NCI-H2227 treated with DMSO at 0.1 percent for 48 hours (cell line): ENCODE results near the gene NKPD1.
"Not testable (repeated sequence)": the region's sequence is repeated elsewhere in the genome, so short reads cannot be mapped to it uniquely, and the experiment has no call there.

Experiments
- DNase-seq: peaks from one replicate; lab custom pipeline; 2025; lab: John Stamatoyannopoulos, UW

Gene NKPD1

DNA sequence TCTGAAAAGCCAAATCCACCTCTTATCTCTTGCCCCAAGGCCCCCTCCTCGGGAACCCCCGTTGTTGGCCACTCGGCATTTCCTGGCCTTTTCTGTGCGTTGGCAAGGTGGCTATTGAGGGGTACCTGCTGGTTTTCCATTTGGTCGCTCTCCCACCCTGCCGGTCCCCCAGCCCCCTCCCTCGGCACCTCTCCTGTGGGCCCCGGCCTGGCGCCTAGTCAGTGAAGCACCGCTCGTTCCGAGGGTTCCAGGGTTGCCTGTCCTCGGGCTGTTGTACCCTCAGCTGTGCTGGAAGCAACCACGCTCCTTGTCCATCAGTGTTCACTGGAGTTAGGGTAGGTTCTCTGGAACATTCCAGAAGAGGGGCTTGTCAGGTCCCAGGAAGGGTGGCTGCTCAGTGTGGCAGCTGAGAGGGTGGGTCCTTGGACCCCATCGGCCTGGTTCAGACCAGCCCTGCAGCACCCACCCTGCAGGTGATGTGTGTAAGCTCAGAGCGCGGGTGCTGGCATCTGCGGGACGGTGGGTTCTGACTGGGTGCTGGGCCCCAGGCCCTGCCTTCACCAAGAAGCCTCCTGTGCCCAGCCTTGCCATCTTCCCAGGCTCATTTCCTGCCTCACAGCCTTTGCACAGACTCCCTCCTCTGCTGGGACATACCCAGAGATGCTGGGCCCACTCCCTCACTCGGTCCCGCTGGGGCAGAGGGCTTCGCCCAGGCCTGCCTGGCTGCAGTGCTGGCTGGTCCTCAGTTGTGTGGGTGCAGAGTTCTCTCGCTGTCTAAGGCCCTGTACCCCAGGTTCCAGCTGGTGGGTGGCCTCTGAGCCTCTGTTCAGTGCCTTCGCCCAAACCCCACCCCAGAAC is 21.3 kb downstream of the NKPD1 start:
- DNase-seq: no peak

DNA sequence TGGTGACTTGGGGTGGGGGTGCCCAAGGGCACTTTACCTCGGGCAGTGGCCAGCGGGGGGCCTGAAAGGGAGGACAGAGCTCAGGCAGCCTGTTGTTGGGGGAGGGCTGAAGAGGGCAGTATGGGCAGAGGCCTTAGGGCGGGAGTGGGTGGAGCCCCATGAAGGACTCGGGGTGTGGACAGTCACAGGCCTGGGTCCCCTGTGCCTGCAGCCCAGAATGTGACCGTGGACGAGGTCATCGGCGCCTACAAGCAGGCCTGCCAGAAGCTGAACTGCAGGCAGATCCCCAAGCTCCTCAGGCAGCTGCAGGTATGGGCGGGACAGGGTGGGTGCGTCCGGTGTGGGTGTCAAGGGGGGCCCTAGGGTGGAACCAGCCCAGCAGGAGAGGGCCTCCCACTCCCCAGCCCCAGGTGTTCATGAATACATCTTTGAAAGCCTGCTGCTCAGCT is 22.5 kb downstream of the NKPD1 start:
- DNase-seq: no peak

DNA sequence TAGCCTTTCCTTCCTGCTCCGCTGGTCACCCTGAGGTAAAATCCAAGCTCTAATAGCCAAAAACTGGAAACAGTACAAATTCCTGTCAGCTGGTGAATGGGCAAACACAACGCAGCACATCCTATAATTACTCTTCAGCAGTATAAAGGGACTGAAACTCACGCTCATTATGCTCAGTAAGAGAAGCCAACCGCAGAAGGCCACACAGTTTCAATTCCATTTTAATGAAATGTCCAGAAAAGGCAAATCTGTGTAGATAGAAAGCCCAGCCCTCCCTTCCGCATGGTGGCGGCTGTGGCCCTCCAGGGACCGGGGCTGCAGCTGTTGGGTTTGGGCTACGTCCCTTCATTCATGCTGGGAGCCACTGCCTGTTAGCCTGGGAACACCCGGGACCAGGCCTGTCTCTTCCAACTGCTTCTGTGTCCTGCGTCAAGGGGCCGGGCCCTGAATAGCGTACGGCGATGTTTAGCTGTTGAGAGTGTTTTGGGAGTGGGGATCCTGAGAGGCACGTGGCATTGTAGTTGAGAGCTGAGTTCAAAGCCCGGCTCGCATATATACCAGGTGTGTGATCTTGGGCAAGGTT is 23.5 kb downstream of the NKPD1 start:
- DNase-seq: peak; percentile 45

DNA sequence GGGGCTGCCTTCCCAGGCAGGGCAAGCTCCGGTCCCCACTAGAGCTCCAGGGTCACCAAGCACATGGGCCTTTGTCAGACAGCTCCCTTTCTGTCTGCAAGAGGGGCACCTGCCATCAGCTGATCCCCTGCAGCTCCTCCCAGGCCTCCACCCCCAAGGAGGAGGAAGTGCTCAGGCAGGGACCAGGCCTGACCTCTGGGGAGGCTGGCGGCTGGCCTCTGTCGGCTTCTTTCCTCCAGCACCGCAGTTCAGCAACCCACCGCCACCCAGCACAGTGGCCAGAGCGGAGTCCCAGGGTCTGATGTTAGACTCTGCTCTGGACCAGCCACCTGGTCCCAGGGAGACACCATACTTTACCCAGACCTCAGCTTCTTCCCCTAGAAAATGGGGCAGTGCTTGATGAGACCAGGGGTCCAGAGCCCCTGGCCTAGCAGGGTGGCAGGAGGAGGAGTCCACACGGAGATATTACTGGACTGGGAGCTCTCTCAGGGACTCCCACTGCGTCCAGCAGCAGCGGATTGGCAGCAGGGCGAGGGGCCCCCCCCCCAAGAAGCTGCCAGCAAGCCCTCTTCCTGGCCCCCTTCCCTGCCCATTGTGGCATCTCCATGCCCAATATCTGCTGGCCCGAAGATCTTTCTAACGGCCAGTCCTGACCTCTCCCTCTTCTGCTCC is 24.1 kb downstream of the NKPD1 start:
- no peak for DNase-seq

DNA sequence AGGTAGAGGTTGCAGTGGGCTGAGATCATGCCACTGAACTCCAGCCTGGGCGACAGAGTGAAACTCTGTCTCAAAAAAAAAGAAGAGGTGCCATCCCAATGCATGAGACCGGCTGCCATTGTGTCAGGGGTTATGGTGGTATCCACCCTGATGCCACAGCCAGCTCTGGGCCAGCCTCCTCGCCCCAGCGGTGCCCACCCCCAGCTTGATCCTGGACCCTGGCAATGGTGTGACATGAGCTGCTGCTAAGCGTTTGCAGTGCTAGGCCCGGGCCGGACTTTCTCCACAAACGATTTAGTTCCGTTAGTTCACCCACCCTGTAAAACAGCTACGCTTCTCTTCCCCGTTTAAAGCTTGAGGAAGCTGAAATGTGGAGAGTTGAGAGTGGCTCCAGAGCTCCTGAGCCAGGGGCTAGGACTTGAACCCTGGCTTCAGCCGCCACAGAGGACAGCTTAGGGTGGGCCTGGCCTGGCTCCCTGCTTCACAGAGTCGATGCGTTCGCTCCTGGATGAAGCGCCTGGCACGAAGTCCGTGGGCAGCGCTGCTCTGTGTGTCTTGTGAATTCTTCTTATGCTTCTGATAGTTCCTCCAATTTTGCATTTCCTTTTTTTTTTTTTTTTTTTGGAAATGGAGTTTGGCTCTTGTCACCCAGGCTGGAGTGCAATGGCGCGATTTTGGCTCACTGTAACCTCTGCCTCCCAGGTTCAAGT is 25.5 kb downstream of the NKPD1 start:
- DNase-seq: no peak

DNA sequence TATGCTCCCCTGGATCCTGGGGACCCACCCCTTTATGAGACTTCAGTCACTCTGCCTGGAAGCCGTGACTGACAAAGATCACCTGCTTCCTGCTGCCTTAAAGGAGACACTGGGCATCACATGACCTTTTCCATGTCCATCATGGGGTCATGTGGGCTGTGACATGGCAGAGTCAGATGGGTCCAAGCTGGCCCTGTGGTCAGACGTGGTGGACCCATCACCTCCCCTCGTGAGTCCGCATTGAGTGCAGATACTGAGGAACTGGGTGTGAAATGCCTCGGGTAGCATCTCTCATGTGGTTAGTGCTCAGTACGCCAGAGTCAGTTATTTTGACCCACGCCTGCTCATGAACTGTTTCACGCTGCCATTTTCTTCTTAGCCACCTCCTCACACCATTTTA is 27.1 kb downstream of the NKPD1 start:
- DNase-seq: no peak

DNA sequence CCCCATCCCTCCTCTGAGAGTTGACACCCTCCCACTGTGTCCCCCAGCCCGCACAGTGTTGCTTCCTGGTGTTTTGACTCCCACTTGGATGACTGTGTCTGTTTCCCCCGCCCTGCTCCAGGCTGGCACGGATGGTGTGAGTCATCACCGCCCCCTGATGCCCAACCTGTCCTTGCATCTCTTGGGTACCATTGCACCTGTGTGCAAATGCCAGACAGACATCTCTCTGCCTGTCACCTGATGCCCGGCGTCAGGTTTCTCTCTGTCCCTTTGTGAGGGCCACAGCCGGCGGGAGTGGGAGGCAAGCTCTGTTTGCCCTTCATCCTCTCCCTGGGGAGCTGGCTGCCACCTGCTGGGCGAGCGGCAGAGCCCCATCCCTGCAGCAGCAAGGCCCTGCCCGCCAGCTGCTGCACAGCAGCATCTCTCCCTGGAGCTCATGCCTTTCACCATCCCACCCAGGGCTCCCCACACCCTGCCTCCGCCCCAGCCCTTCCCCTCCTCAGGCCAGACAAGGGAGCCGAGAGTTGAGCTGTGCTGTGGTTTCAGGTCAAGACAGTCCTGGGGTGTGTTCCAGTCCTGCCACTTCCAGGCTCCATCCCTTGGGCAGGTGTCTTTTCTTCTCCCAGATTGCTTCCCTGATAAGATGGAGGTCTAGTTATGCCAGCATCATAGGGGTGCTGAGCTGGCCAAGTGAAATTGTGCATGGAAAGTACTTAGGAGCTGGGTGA is 29.7 kb downstream of the NKPD1 start:
- no peak for DNase-seq

DNA sequence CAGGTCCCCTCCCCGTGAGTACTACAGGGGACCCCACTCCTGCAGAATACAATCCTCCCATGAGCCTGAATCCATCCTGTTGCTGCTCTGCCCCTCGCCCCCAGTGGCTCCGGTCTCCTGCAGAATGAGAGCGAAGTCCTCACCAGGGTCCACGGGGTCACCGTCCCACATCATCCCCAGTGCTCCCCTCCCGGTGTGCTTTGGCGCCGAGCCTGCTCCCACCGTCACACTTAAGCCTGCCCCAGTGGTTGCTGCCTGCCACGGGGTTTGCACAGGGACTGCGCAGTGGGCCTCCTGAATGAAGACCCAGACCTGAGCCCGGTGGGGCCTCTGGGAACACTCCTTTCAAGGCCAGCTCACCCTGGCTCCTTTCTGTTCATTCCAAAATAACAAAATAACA is 30.5 kb downstream of the NKPD1 start:
- no peak for DNase-seq

DNA sequence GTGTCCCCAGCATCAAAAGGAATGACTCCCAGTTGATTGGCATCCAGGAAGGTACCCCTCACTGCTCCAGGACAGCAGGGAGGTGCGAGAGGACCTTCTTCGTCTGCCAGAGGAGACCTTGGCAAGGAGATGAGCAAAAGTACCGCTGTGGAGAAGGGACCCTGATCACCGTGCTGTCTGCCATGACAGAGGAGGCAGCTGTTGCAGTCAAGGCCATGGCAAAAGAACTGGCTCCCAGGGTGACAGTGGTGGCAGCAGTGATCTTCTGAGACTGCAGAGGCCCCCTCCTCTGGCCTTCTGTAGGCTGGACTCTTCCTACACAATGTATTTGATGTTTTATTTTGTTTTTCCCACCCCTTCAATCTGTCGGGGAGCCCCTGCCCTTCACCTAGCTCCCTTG is 32.0 kb downstream of the NKPD1 start:
- no peak for DNase-seq

DNA sequence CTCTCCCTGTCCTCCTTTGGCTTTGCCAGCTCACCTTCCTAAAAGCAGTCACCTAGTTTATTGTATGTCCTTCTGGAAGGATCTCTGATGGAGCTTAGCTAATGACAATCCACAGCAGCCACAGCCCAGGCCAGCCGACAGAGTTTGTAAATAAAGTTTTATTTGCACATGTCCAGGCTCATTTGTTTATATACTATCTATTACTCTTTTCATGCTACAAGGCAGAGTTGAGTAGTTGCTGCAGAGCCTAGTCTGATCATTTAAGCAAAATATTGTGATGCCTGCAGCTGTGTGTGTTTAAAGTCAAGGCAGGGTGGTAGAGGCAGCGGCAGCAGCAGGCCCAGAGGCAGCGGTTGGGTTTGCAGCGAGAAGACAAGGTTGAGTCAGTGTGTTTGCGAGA is 32.6 kb downstream of the NKPD1 start:
- no peak for DNase-seq

DNA sequence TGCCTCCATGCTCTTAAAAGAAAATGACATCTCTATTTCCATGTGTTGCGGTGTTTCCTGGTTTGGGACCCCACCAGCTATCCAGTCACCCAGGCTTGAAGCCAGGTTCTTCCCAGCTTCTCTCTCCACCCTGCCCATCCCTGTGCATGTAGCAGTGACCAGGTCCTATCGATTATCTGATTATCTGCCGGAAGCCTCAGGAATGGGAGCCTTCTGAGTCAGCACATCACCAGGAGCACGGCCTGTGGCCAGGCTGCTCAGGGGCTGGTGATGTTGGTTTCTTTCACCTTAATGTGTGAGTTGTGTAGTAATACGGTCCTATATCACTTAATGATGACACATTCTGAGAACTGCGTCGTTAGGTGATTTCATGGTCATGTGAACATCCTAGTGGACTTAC is 34.1 kb downstream of the NKPD1 start:
- DNase-seq: no peak

DNA sequence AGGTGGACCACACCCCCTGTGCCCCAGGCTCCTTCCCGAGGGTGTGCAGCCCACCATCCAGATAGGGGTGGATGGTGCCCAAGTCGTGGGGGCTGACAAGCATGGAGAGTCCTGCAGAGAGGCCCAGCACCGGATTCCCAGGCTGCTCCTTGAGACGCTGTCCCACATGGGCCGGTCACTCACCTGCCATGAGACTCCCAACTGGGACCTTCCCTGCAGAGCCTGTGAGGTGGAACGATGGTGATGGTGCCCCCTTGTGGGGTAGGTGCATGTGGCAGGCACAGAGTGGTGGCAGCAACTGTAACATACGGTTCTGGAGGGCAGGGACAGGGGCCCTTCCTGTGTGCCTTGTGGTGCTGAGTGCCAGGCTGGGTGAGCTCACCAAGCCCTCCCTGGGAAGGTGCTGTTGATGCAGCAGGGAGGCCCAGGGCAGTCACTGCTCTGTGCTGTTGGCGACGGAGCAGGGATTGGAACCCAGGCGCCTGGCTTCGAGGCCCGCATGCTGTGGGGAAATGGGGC is 34.7 kb downstream of the NKPD1 start:
- no peak for DNase-seq

DNA sequence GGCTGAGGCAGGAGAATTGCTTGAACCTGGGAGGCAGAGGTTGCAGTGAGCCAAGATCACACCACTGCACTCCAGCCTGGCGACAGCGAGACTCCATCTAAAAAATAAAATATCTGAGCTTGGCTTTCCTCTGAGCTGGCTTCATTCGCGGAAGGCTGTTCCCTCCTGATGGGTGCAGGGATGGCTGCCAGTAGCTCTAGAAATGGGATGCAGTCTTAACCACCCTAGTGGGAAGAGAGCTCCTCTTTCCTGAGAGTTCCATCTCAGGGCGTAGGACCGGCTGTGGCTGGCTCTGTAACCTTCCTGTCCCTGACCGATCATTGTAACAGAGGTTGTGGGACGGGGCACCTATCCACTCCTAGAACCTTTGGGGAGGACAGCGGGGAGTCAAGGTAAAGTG is 35.4 kb downstream of the NKPD1 start:
- DNase-seq: no peak

DNA sequence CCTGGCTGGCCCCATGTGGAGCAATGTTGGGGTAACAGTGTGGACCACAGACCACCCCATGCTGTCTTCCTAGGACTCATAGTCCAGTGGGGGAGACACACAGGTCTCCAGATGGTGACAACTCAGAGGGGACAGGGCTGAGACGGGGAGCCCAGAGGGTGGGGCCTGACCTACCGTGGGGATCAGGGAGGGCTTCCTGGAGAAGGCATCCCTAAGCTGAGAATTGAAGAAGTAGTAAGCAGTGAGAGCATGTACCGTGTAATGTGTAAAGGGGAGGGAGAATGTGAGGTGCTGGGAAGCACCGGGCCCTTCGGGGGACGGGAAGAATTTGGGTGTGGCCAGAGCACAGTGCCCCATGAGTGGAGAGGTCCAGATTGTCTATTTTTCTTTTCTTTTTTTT is 36.8 kb downstream of the NKPD1 start:
- no peak for DNase-seq

DNA sequence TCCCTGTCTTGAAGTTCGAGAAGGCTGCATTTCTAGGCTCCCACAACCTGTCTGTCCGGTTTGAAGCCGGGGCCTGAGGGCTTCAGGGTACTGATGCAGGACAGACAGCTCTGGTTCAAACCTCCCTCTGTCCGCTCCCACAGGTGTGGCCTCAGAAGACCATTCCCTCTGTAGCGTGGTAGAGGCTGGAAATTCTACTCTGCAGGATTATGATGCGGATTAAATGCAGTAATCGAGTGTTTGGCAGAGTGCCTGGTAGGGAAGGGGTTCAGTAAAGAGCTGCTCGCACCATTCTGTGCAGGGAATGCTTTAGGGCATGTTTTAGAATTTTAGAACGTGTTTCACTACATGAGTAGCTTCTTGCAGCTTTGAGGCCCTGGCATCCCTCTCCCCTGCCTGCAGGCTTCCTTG is 37.3 kb downstream of the NKPD1 start:
- DNase-seq: no peak

DNA sequence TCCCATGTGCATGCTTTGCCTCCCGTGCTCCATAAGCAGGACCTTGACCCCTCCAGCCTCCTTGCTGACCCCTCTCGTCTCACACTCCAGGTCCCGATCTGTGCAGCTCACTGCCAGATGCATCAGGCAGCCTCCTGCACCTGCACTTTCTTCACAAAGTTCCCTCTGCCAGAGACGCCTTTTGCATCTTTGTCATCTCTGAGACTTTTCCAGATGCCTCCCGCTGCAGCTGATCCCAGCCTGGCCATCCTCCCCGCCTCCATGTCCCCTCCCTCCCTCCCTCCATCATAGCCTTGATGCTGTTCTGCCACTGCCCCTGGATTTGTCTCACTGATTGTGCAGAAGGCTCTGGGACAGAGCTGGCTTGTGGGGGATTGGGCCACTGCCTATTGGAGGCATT is 38.0 kb downstream of the NKPD1 start:
- no peak for DNase-seq

DNA sequence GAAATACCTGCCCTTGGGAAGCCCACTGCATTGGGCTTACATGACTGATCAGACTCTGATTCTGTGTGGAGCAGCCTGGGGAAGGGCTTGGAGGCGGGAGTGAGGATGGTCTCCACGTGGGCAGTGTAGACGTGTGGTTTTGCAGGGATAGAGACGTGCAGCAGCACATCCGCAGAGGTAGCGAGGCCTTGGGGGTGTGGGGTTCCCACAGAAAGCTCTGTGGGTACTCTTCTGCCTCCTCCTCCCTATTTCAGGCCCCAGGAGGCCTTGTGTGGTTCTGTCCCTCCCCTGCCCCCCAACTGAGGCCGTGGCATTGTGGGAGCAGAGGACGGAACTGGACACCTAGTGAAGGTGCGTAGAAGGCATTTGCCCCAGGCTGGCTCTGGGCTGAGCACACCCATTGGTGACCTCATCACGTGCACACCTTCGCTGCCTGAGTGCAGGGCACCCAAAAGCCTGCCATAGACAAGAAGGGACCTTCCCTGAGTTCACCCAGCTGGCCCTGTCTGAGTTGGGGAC is 38.9 kb downstream of the NKPD1 start:
- DNase-seq: no peak

DNA sequence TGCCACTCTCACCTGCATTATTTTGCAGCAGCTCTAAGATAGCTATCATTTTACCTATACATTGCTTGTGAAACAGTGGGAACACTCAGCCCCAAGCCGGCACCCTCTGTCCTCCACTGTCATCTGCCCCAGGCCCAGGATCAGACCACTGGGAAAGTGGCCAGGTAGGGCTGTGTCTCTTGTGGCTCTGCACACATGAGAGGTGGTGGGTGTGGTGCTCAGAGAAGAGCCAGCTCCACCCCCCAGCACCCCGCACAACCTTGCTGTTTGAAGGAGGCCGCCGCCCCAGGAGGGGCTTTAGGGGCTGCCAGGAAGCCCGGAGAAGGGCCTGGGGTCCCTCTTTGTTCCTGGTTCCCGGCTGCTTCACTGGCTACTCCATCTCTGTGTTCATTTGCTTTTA is 41.2 kb downstream of the NKPD1 start:
- no peak for DNase-seq

DNA sequence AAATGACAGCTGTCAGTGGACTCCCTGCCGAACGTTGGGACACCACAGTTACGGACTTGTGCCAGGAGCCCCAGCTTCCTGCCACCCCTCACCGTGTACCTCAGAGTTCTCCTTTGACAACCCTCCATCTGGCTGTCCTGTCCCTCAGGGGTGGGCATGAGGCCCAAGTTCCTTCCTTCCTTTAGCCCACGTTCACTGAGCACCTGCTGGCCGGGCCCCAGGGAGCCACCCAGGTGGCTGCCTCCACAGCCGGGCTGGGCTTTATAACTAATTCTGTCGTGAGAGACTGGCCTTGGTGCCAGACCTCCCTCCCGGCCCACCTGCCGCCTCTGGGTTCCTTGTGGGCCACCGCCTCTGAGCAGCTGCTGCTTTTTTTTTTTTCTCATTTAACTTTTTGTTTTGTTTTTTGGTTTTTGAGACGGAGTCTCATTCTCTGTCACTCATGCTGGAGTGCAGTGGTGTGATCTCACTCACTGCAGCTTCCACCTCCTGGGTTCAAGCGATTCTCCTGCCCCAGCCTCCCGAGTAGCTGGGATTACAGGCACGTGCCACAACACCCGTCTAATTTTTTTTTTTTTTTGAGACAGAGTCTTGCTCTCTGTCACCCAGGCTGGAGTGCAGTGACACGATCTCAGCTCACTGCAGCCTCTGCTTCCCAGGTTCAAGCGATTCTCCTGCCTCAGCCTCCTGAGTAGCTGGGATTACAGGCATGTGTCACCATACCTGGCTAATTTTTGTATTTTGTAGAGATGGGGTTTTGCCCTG is 42.0 kb downstream of the NKPD1 start:
- not testable (repeated sequence) for DNase-seq

DNA sequence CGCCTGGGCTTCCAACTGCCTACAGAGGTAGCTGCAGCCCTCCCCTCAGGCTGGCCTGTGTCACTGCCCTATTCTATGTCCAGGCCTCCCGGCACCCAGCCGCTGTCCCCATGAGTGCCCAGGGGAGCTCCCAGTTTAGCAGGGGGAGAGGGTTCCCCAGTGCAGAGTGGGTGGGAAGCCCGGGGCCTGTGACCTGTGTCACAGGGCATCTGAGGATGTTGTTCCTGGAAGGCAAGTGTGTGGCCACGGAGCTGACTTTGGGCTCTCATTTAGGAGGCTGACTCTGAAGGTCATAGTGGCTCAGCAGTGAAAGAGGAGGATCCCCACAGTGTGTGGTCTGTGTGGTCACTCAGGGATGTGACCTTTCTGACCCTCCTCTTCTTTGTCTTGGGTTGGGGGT is 42.7 kb downstream of the NKPD1 start:
- no peak for DNase-seq

DNA sequence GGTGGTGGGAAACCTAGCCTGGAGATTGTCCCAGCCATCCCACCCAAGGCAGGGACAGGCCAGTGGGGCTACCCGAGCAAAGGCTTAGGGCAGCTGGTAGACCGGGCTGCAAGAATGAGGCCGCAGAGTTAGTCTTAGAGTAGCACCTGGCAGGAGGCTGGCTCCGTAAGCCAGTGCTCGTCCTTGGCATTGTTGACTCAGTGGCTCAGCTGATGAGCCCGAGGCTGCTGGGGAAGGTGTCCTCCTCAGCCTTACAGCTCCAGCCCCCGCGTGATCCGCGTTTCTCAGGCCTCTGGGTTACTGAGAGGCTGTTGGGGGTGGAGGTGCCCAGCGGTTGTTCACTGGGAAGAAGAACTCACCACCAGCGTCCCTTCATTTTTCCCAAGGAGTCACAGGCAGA is 43.1 kb downstream of the NKPD1 start:
- DNase-seq: no peak
